Psoas muscle (tissue), 8 donors: ENCODE data around the gene UGP2. TPM values are rescaled to one million over a fixed set of nuclear protein-coding genes. Genes with fewer than 3 reads are reported as not detected.

Experiments used
- ATAC-seq, 4 donors: fragments of 200-7000 bp; cut with Tn5 transposase; one replicate each; pipeline ENCODE4 v1.9.1; 2020; ENCODE audit warnings: moderate library complexity in 3 of 4, mild to moderate bottlenecking in 2 of 4
- DNase-seq, 2 donors: peaks; one replicate each; pipeline ENCODE4 v3.0.0-alpha.2; 2020
- H3K27ac ChIP-seq: fragments of 200-600 bp; one replicate; pipeline ENCODE4 v1.8.0; 2022
- H3K27me3 ChIP-seq, 3 donors: fragments of 200-600 bp in 1 of 3; one replicate each; pipeline versions ENCODE4 v1.6.1 to v1.8.0; 2013 to 2022; ENCODE audit warnings: low read length in 2 of 3, mild to moderate bottlenecking in 2 of 3, moderate library complexity in 1 of 3; ENCODE audit not compliant: insufficient read depth in 3 of 3
- H3K36me3 ChIP-seq, 2 donors: fragments of 200-600 bp in 1 of 2; one replicate each; pipeline versions ENCODE4 v1.6.1 to v1.8.0; 2013 to 2022; ENCODE audit warnings: low read depth in 1 of 2, mild to moderate bottlenecking in 1 of 2, moderate library complexity in 1 of 2; ENCODE audit not compliant: insufficient read depth in 1 of 2
- H3K4me1 ChIP-seq: fragments of 200-600 bp; one replicate; pipeline ENCODE4 v1.8.0; 2022
- H3K4me3 ChIP-seq: fragments of 200-600 bp; one replicate; pipeline ENCODE4 v1.8.0; 2022; ENCODE audit warnings: mild to moderate bottlenecking
- H3K9me3 ChIP-seq: fragments of 200-600 bp; one replicate; pipeline ENCODE4 v1.8.0; 2022
- CTCF ChIP-seq: fragments of 200-600 bp; IDR thresholded peaks from one replicate; pipeline ENCODE4 v1.8.0; 2022; ENCODE audit warnings: antibody characterized with exemption
- WGBS, 3 donors: extraction: QIAGEN DNeasy Blood & Tissue Kit; methylation state at CpG; one replicate each; pipeline versions ENCODE4 v1.1.6 to v1.1.7; 2013; 5-methylcytosine and 5-hydroxymethylcytosine counted together
- intact Hi-C, 2 donors: fragments of 100-400 bp; cut with DNase I; formaldehyde crosslinking; loops; one replicate each; pipeline versions ENCODE4 v1.11.0 to v1.14.2; 2022
- polyA plus RNA-seq, 3 donors: library from polyadenylated mRNA; stranded (reverse); fragments of 200-250 nt; gene quantifications; one replicate each; pipeline ENCODE4 v1.2.3, GENCODE V29; 2013
- total RNA-seq, 4 donors: library from RNA; stranded (reverse); fragmentation: NEBNext Ultra II Directional in 2 of 4; extraction: Animal tissue kit (Norgen Biotek cat#: 25700) in 2 of 4; gene quantifications; one replicate each; pipeline versions ENCODE4 v1.2.1 to v1.2.4, GENCODE V29; 2021 to 2023
- donor health status: healthy with polysubstance abuse.
- donor health status: DM: no; HTN: no; CAD: no; lungs with moderate emphysema.
- donor health status: Bipolar disorder and iron deficiency.
- donor health status: healthy.
- donor health status: DM: yes; HTN: yes; CAD: no.
- donor health status: DM: no; HTN: no; CAD: no.
- donor health status: DM: no; HTN: no; CAD: no.
- donor health status: DM: yes; HTN: yes; CAD: no.

Gene UGP2
- total and polyA plus RNA-seq, 7 donors = 391 to 903 (median 520) TPM

GRCh38 chr2:63853527-63854310, 12.0 kb downstream of the UGP2 start:
- Histone ChIP-seq H3K27ac (peak overlapping the region; percentile 69), H3K4me3 (peak overlapping the region; percentile 29), H3K27me3 (no peaks in the 10 kb centered on the region), H3K4me1 (peaks cover 67% of the 10 kb centered on the region), H3K36me3 (peaks cover 7 to 33% of the 10 kb centered on the region in 2 donors), H3K9me3 (no peaks in the 10 kb centered on the region)
- intact Hi-C loops = no loop called here
- DNase-seq (no peak), ATAC-seq (peak in 3 of 4 donors; percentile 44 to 78 (median 54))
- TF ChIP-seq CTCF = no peak
- WGBS, 3 donors = 51 to 65% (median 55%) methylated on average over 4 of the region's 4 CpGs

- Histone ChIP-seq H3K27ac (peak overlapping the region; percentile 69), H3K4me1 (peaks cover 52% of the 10 kb centered on the region), H3K9me3 (no peaks in the 10 kb centered on the region), H3K36me3 (peaks cover 7 to 52% of the 10 kb centered on the region in 2 donors), H3K4me3 (peak overlapping the region; percentile 13), H3K27me3 (no peaks in the 10 kb centered on the region)
- intact Hi-C loops = no loop called here
- DNase-seq (no peak), ATAC-seq (peak in 2 of 4 donors; percentile 22 to 48)
- TF ChIP-seq CTCF = no peak
- whole genome bisulfite sequencing, 3 donors = 60 to 67% (median 62%) methylated on average over 14 of the region's 14 CpGs
These were observed 14.0 kb downstream of the UGP2 start for GRCh38 chr2:63855418-63856302.

GRCh38 chr2:63856303-63856603, 14.6 kb downstream of the UGP2 start:
- whole genome bisulfite sequencing, 3 donors = 69 to 83% (median 70%) methylated on average over 5 of the region's 5 CpGs
- ATAC-seq (peak in 1 of 4 donors; percentile 12), DNase-seq (no peak)
- Histone ChIP-seq H3K4me3 (no peak overlapping the region), H3K9me3 (no peaks in the 10 kb centered on the region), H3K27me3 (no peaks in the 10 kb centered on the region), H3K27ac (peak overlapping the region; percentile 69), H3K4me1 (peaks cover 55% of the 10 kb centered on the region), H3K36me3 (peaks cover 7 to 58% of the 10 kb centered on the region in 2 donors)
- intact Hi-C loops = no loop called here
- no peak for TF ChIP-seq CTCF

- Histone ChIP-seq H3K4me3 (no peak overlapping the region), H3K27me3 (no peaks in the 10 kb centered on the region), H3K27ac (no peak overlapping the region), H3K4me1 (peaks cover 54% of the 10 kb centered on the region), H3K36me3 (peaks cover 7 to 76% of the 10 kb centered on the region in 2 donors), H3K9me3 (no peaks in the 10 kb centered on the region)
- intact Hi-C loops = no loop called here
- DNase-seq = no peak
- WGBS, 3 donors = 93 to 96% (median 96%) methylated on average over 2 of the region's 2 CpGs
- ATAC-seq = no peak
- no peak for TF ChIP-seq CTCF
These were observed 16.6 kb downstream of the UGP2 start for GRCh38 chr2:63858291-63858690.
